Fibroblast of the aortic adventitia (primary cell): ENCODE results near the gene FOXN3. TPM values are rescaled to one million over a fixed set of nuclear protein-coding genes. Genes with fewer than 3 reads are reported as not detected.

Source experiments
- DNase-seq: peaks from one replicate; pipeline ENCODE4 v3.0.0-alpha.2; 2010; ENCODE audit warnings: low read depth
- H3K4me3 ChIP-seq: 2 replicates; pipeline ENCODE4 v1.5.1; 2011; ENCODE audit warnings: low read depth, mild to moderate bottlenecking, control low read depth, low read length, moderate library complexity
- total RNA-seq: library from RNA; depleted of rRNA; stranded (reverse); fragments of >200 nt; gene quantifications from 2 replicates; pipeline ENCODE4 v1.2.3, GENCODE V29; 2012; ENCODE audit warnings: low replicate concordance
- TF ChIP-seq, protein P1 (sequence below): IDR thresholded peaks from 2 replicates; pipeline ENCODE4 v1.5.1; 2011; ENCODE audit warnings: mild to moderate bottlenecking, low read length, control low read depth, inconsistent platforms; ENCODE audit not compliant: insufficient read depth

The FOXN3 gene, protein sequence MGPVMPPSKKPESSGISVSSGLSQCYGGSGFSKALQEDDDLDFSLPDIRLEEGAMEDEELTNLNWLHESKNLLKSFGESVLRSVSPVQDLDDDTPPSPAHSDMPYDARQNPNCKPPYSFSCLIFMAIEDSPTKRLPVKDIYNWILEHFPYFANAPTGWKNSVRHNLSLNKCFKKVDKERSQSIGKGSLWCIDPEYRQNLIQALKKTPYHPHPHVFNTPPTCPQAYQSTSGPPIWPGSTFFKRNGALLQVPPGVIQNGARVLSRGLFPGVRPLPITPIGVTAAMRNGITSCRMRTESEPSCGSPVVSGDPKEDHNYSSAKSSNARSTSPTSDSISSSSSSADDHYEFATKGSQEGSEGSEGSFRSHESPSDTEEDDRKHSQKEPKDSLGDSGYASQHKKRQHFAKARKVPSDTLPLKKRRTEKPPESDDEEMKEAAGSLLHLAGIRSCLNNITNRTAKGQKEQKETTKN
- 35.3 and 39.4 TPM in 2 replicates for total RNA-seq

DNA sequence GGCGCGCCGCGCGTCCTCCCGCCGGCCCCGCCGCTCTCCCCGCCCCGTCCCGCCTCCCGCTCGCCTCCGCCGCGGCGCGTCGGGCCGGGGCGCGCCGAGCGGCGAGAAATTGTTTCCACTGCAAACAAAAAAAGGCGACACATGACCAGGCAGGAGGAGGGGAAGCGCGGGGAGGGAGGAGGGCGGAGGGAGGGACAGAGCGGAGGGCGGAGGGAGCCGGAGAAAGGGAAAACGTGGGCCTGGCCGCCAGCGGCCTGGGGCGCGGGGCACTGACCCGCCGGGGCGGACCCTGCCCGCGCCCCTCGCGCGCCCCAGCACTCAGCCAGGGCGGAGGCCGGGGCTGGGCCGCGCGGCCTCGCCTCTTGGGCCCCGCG lies at the start of gene FOXN3:
FOXN3 (minus strand) TSS at position 143 of the 374 bp plus-strand sequence. CDS start 4,757 bp downstream, outside the sequence.
- DNase-seq, result peak; percentile 86
- TF ChIP-seq, protein P1, sequence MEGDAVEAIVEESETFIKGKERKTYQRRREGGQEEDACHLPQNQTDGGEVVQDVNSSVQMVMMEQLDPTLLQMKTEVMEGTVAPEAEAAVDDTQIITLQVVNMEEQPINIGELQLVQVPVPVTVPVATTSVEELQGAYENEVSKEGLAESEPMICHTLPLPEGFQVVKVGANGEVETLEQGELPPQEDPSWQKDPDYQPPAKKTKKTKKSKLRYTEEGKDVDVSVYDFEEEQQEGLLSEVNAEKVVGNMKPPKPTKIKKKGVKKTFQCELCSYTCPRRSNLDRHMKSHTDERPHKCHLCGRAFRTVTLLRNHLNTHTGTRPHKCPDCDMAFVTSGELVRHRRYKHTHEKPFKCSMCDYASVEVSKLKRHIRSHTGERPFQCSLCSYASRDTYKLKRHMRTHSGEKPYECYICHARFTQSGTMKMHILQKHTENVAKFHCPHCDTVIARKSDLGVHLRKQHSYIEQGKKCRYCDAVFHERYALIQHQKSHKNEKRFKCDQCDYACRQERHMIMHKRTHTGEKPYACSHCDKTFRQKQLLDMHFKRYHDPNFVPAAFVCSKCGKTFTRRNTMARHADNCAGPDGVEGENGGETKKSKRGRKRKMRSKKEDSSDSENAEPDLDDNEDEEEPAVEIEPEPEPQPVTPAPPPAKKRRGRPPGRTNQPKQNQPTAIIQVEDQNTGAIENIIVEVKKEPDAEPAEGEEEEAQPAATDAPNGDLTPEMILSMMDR, result no peak
- H3K4me3 ChIP-seq, result peak within 1 kb of the TSS; percentile 76

DNA sequence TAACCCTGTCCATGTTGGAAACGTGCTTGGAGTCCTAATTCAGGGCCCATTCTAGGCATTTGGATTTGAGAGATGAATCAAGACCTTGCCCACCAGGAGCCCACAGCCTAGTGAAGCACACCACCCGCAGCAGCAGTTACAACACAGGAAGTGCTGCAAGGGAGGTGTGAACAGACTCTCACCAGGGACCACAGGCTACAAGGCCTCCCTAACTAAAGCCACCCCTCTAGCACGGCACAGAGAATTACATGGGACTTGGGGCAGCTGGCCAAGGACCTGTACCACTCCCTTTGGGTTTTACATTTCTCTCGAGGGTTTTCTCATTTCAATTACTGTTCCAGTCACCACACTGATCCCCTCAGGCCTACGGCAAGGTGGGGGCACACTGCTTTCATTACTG lies 49.5 kb upstream of the FOXN3 start:
- TF ChIP-seq, protein P1, result no peak
- no peak overlapping the region for H3K4me3 ChIP-seq
- no peak for DNase-seq

DNA sequence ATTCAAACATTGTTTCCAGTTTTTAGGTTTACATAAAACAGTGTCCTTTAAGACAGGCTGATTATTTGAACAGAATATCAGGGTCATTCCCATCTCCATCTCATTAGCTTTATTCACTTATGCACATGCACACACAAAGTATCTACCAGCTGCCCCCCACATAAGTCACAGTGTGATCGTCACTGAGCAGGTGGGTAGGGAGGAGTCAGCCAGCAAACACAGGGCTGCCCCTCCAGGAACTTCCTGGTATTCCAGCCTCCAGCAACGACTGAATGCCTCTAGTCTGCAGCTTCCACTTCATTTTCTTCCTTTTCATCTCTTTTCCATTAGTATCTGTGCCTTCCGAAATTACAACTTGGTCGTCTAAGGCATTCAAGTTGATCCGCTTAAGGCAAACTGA lies 48.8 kb upstream of the FOXN3 start:
- no peak for DNase-seq
- TF ChIP-seq, protein P1, result no peak
- no peak overlapping the region for H3K4me3 ChIP-seq

DNA sequence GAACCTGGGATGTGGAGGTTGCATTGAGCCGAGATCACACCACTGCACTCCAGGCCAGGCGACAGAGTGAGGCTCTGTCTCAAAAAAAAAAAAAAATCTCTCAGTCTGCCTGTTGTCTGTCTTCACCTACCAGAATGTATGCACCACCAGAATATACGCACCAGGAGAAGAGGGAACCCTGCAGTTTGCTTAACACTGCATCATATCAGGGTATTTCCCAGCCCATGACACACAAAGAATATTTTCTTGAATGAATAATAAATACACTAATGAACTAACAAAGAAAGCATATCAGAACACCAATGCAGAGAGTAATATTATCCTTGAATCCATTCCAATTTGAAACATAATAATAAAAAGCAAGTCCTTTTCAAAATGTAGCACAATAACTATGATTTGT lies 44.2 kb upstream of the FOXN3 start:
- no peak for DNase-seq
- H3K4me3 ChIP-seq, result no peak overlapping the region
- TF ChIP-seq, protein P1, result no peak

DNA sequence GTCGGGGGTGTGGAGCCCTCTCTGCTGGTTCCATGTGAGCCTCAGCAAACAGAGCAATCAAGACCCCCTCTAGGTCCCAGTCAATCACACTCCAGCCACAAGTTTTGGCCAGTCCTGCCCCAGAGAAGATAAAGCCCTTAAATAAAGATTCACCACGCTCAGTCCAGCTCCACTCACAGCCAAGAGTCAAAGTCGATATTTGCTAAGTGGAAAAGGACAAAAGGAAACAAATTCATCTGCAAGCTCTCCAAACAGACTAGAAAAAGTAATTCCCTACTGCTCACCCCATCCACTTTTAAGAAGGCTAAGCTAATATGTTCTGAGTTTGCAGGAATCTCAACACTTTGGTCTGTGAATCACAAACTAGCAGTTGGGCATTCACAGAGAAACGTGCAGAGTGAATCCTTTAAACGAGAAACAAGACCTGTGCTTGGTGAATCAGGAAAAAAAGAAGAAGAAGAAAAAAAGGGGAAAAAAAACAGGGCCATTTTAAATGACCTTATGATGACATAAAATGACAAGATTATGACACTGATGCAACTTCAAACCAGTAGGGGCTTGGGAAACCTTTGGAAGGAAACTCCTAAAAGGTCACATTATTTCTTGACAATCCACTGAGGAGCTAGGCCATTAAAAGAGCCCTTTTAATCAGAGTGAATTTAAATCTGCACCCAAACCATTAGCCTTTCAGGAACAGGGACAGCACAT lies 41.8 kb upstream of the FOXN3 start:
- no peak overlapping the region for H3K4me3 ChIP-seq
- DNase-seq, result no peak
- TF ChIP-seq, protein P1, result no peak

DNA sequence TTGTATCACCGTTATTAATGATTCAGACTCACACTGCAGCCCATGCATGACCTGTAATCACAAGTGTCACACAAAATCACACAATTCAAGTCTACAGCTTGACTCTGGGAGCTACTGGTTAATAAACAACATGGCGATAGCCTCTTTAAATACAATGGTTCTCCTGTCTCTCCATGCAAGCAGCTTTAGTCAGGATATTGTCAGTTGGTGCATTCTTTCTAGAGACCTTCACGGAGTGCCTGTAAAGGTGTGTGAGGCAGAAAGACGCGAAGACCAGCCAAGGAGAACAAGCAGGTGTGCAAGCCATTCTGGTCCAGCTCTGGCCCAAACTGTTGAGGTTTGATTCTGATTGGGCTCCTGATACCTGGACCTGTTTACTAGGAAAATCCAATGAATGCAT lies 40.0 kb upstream of the FOXN3 start:
- DNase-seq, result no peak
- H3K4me3 ChIP-seq, result no peak overlapping the region
- TF ChIP-seq, protein P1, result no peak
